GM21619 (cell line): ENCODE results near the gene LILRB4.
"Not testable (repeated sequence)": the region's sequence is repeated elsewhere in the genome, so short reads cannot be mapped to it uniquely, and the experiment has no call there.

Experiments used
- ATAC-seq: cut with Tn5 transposase; IDR thresholded peaks from one replicate; pipeline ENCODE4 v1.9.1; 2021; ENCODE audit not compliant: unreplicated experiment

Gene LILRB4

DNA sequence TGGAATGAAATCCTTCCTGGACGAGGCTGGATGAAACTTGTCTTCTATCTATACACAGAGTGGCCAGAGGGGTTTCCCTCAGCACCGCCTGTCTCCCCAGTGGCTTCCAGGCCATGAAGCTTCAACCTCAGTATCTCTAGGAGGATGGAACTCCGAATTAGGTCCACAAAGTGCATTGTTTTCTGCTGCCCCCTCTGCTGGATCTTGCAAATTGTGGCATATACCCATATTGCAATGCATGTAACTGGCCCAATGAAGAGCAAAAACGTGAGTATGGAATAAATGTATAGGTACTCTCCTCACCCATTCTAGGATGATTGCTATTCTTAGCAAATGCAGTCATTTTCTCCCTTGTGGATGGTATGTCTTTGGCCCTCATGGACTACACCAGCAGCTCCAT is 14.7 kb upstream of the LILRB4 start:
- ATAC-seq: no peak

DNA sequence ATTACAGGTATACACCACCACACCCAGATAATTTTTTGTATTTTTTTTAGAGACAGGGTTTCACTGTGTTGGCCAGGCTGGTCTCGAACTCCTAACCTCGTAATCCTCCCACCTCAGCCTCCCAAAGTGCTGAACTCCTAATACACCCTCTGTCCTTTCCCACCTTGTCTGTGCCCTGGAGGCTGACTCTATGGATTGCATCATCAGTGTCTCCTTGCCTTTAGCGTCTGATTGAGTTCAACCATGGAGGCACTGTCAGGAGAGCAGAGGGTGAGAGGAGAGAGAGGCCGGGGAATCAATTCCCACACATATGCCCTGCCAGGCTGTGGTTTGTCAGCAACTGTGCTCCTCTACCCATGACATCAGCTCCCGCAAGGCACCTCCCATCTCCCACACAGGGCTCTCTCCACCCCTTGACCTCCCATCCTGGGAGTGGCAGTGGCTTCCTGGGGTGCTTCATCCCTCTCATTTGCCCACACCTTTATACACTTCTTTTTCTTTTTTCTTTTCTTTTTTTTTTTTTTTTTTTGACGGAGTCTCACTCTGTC is 12.6 kb upstream of the LILRB4 start:
- ATAC-seq: no peak

- ATAC-seq: no peak
Measured at GRCh38 chr19:54653181-54653809, 9.5 kb upstream of the LILRB4 start.

DNA sequence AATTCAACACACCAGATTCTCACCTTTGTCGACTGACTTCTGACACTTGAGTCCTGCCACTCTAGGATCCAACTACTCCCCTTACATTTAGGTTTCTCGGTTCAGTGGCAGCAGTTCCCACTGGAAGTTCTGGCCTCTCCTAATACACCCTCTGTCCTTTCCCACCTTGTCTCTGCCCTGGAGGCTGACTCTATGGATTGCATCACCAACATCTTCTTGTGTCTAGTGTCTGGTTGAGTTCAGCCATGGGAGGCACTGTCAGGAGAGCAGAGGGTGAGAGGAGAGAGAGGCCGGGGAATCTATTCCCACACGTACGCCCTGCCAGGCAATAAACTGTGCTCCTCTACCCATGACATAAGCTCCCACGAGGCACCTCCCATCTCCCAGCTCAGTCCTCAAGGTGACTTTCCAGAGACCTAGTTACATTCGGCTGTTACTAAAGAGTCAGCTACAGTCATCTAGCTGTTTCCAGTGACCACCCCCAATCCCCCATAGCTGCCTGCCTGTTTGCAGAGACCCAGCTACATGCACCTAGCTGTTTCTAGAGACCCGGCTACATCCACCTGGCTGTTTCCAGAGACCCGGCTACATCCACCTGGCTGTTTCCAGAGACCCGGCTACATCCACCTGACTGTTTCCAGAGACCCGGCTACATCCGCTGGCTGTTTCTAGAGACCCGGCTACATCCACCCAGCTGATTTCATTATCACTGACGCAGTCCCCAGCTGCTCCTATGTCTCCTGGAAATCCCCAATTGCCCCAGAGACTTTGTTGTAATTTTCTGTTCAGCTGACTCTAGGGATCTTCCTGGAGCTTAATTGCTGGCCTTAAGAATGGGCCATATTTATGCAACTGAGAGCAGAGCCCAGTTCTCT is 8.1 kb upstream of the LILRB4 start:
- ATAC-seq: no peak

GRCh38 chr19:54659300-54659699 is 3.5 kb upstream of the LILRB4 start:
- ATAC-seq: no peak

- ATAC-seq: no peak
Measured at GRCh38 chr19:54660306-54660705, 2.5 kb upstream of the LILRB4 start.

- ATAC-seq: no peak
Measured at GRCh38 chr19:54660964-54661363, 1.8 kb upstream of the LILRB4 start.

DNA sequence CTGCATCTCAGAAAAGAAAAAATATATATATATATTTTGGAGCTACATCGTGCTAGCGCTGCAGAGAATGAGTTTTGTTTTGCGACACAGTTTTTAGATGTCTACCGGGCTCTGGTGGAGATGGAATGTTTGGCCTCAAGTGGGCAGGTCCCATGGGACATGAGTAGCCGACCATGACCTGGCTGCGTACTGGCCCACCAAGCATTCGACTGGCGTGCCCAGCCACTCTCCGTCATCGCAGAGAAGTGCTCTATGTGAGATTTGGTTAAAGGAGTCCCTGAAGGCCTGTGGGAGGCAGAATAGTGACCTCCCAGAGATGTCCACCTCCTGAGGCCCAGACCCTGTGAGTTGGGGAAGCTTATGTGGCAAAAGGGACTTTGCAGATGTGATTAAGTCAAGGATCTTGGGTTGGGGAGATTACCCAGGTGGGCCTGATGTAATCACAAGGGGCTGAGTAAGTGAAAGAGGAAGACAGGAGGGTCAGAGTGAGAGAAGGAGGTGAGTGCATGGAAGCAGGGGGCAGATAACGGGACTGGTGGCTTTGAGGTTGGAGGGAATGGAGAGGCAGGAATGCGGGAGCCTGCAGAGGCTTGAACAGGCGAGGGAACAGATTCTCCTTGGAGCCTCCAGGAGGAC is 821 bp upstream of the LILRB4 start:
- no peak for ATAC-seq

GRCh38 chr19:54665530-54665929 is 2.7 kb downstream of the LILRB4 start:
- no peak for ATAC-seq

- no peak for ATAC-seq
Measured at GRCh38 chr19:54667217-54667616, 4.4 kb downstream of the LILRB4 start.

GRCh38 chr19:54668353-54668752 is 5.6 kb downstream of the LILRB4 start:
- ATAC-seq: no peak

DNA sequence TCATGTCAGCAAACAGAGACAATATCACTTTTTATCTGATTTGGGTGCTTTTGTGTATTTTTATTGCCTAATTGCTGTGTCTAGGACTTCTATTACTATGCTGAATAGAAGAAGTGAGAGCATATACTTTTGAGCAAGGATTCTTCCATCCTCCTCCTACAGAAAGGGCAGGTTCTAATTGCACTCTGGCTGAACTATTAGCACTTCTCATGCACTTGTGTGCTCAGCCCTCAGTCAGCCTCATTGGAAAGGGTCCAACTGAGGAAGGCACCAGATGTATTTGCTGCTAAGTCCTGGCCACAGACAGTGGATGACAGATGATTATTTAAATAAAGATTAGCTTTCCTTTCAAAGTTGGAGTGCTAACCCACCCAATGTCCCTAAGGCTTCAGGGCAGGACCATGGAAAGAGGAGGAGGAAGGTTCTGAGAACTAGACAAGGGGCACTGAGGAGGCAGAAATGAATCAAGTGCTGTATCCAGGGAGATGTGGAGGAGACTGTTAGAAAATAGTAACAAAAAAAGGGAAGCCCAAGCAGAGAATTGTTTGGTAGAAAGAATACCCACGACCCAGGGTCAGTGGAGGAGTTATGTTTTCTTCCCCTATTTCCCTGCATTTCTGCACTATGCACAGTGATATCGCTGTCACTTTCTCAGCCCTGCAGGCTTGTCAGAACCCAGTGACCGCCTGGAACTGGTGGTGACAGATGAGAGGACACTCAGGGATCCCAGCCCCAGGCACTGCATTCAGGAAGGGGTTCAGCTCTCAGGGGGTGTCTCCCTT is 8.0 kb downstream of the LILRB4 start:
- ATAC-seq: no peak

- ATAC-seq: no peak
Measured at GRCh38 chr19:54673222-54673621, 10.4 kb downstream of the LILRB4 start.

DNA sequence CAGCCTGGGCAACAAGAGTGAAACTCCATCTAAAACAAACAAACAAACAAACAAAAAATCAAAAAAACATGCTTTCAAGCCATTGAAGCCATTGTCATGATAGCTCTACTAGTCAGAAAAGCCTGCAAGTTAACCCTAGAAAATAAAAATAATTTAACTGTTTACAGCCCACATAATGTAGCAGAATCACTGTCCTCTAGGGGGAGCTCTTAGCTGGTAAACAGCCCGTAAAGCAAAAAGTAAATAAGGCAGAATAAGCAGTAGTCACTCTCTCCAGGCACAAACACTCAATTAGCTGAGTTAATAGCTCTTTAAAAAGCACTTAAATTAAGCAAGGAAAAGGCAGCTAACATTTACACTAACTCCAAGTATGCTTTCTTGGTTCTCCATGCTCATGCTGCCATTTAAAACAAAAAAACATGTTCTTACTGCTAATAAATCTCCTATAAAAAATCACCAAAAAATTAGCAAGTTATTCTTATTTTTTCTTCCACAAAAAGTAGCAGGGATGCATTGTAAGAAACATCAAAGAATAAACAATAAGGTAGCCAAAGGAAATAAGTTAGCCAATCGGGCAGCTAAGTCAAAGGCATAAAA is 11.3 kb downstream of the LILRB4 start:
- no peak for ATAC-seq

- ATAC-seq: not testable (repeated sequence)
Measured at GRCh38 chr19:54676210-54676834, 13.5 kb downstream of the LILRB4 start.

GRCh38 chr19:54677217-54677616 is 14.4 kb downstream of the LILRB4 start:
- ATAC-seq: no peak

DNA sequence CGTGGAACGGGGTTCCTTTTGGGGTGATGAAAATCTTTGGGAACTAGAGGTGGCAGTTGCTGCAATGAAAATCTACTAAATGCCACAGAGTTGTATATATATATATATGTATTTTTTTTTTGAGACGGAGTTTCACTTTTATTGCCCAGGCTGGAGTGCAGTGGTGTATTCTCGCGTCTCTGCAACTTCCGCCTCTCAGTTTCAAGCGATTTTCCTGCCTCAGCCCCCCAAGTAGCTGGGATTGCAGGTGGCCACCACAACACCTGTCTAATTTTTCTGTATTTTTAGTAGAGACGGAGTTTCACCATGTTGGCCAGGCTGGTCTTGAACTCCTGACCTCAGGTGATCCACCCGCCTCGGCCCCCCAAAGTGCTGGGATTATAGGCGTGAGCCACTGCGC is 18.8 kb downstream of the LILRB4 start:
- not testable (repeated sequence) for ATAC-seq

DNA sequence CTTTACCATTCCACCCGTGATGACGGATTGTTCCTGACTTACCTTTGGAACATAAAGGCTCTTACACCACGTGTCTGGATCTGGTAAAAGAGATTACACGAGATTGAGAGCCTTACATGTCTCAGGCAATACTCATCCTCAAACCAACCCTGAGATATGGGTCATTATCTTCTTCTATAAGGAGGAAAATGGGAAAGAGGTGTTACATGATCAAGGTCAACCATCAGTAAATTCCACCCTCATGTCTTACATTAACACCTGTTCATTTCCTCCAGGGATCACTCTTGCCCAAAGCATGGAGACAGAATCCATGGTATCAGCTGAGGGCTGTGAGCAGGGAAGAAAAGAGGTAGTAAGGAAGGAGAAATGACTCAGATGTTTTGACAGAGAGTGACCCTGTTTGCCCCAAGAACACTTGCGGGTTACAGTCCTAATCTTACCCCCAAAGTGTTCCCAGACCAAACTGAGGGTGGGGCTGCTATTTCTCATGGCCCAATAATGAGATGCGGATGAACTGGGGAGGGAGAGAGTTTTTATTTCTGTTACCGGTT is 19.6 kb downstream of the LILRB4 start:
- ATAC-seq: no peak

GRCh38 chr19:54684527-54684926 is 21.7 kb downstream of the LILRB4 start:
- ATAC-seq: no peak
